Spinal cord (tissue), 10 donors: Measurements from ENCODE around the gene OBP2B. TPM values are rescaled to one million over a fixed set of nuclear protein-coding genes. Genes with fewer than 3 reads are reported as not detected.
A peak's percentile ranks its signal among the peaks of the same experiment; 100 is the strongest.

Source experiments
- DNase-seq, 6 donors: peaks; one replicate each; pipeline versions ENCODE4 v3.0.0 to v3.0.0-alpha.2; 2013 to 2015; ENCODE audit warnings: low spot score in 6 of 6, low read depth in 4 of 6
- H3K27ac ChIP-seq: one replicate; pipeline ENCODE4 v1.5.1; 2013; ENCODE audit warnings: low read depth, low read length, control low read depth
- H3K27me3 ChIP-seq: one replicate; pipeline ENCODE4 v1.6.1; 2013; ENCODE audit warnings: low read length; ENCODE audit not compliant: control insufficient read depth, insufficient read depth
- H3K36me3 ChIP-seq: one replicate; pipeline ENCODE4 v1.6.1; 2013; ENCODE audit warnings: low read length; ENCODE audit not compliant: control insufficient read depth, insufficient read depth
- H3K4me1 ChIP-seq: one replicate; pipeline ENCODE4 v1.6.1; 2013; ENCODE audit warnings: low read length; ENCODE audit not compliant: control insufficient read depth, insufficient read depth
- H3K4me3 ChIP-seq: one replicate; pipeline ENCODE4 v1.5.1; 2013; ENCODE audit warnings: low read depth, low read length, control low read depth
- H3K9me3 ChIP-seq: one replicate; pipeline ENCODE4 v1.6.1; 2013; ENCODE audit warnings: low read length; ENCODE audit not compliant: control insufficient read depth, insufficient read depth
- WGBS: methylation state at CpG from one replicate; pipeline ENCODE4 v1.1.5; 2013; ENCODE audit warnings: missing lambda C conversion rate; ENCODE audit not compliant: insufficient coverage; 5-methylcytosine and 5-hydroxymethylcytosine counted together
- polyA plus RNA-seq, 2 donors: library from polyadenylated mRNA; unstranded; fragments of 120-200 nt; gene quantifications; one replicate each; pipeline ENCODE4 v1.2.1, GENCODE V29; 2013; ENCODE audit not compliant: insufficient read length in 2 of 2
- total RNA-seq, 2 donors: library from RNA; depleted of rRNA in 1 of 2; stranded (reverse); fragments of 120-200 nt in 1 of 2; fragments of >200 nt in 1 of 2; gene quantifications; one replicate each; pipeline versions ENCODE4 v1.2.3 to v1.2.4, GENCODE V29; 2013 to 2014
- donor health status: healthy.

OBP2B gene
- total and polyA plus RNA-seq, 4 donors, result not detected

- DNase-seq, result peak in 2 of 6 donors; percentile 40 to 62
- Histone ChIP-seq H3K27me3 (peaks cover 24% of the 10 kb centered on the region), H3K4me3 (peak within 1 kb of the TSS; percentile 45), H3K9me3 (no peaks in the 10 kb centered on the region), H3K4me1 (peaks cover 22% of the 10 kb centered on the region), H3K27ac (no peak within 1 kb of the TSS), H3K36me3 (no peaks in the 10 kb centered on the region)
- 2% methylated on average over 56 of the region's 56 CpGs for WGBS
Observed at GRCh38 chr9:133163504-133164172, 45.4 kb downstream of the OBP2B start, which contains the start of gene GBGT1. Gene GBGT1 (minus strand): TSS chr9:133163914. CDS start chr9:133162412, 1,502 bp downstream.

GRCh38 chr9:133162861-133163503 lies 46.1 kb downstream of the OBP2B start:
- peak overlapping the region; percentile 45 for H3K4me3 ChIP-seq
- no peak for DNase-seq
- WGBS, result 16% methylated on average over 54 of the region's 54 CpGs
- peaks cover 24% of the 10 kb centered on the region for H3K27me3 ChIP-seq
- peaks cover 22% of the 10 kb centered on the region for H3K4me1 ChIP-seq
- no peaks in the 10 kb centered on the region for H3K36me3 ChIP-seq
- H3K27ac ChIP-seq, result no peak overlapping the region
- H3K9me3 ChIP-seq, result no peaks in the 10 kb centered on the region

DNA sequence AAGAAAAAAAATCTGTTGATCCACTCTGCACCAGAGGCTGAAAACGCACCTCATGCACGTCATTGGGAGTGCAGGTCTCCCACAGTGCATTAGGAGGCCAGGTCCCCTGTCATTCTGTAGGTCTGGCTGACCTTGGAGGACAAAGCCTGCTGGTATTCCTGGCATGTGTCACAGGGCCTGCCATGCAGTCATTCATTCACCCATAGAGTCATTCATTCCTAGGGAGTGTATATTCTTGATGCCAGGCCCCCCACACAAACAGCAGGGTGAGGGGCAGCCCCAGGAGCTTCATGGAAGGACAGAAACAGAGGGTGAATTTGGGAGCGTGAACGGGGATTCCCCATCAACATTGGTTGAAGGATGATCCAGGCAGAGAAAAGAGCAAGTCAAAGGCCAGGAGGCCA lies 47.5 kb downstream of the OBP2B start:
- Histone ChIP-seq H3K4me3 (no peak overlapping the region), H3K36me3 (peaks cover 3% of the 10 kb centered on the region), H3K4me1 (peaks cover 22% of the 10 kb centered on the region), H3K27me3 (peaks cover 24% of the 10 kb centered on the region), H3K27ac (no peak overlapping the region), H3K9me3 (no peaks in the 10 kb centered on the region)
- DNase-seq, result no peak
- 60% methylated on average over 4 of the region's 4 CpGs for WGBS

DNA sequence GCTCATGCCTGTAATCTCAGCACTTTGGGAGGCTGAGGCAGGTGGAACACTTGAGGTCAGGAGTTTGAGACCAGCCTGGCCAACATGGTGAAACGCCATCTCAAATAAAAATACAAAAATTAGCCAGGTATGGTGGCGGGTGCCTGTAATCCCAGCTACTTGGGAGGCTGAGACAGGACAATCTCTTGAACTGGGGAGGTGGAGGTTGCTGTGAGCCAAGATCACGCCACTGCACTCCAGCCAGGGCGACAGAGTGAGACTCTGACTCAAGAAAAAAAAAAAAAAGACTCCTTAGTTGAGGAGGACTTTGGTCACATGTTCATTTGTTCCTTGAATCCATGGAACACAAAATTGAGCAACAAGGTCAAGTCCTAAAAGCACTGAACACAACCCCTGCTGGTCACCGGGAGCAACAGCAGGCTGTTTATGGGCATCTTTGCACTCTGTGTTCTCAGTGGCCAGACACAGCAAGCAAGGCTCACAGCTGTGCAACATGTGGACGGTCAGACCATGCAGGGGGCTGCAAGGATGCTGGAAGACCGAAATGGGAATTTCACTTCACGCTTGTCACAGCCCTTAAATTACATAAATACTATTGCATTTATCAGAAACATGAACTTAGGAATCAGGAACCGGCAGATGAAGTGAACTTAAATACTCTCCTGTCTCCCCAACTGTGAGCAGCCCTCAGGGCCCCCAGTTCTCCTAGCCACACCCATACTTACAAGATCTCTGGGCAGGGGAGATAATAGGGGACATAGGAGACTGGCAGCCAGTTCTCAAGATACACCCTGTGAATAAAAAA lies 48.1 kb downstream of the OBP2B start:
- H3K27ac ChIP-seq, result no peak overlapping the region
- H3K4me3 ChIP-seq, result no peak overlapping the region
- H3K27me3 ChIP-seq, result peaks cover 24% of the 10 kb centered on the region
- no peaks in the 10 kb centered on the region for H3K9me3 ChIP-seq
- DNase-seq, result peak in 2 of 6 donors; percentile 51 to 59
- peaks cover 5% of the 10 kb centered on the region for H3K36me3 ChIP-seq
- WGBS, result 71% methylated on average over 4 of the region's 9 CpGs
- H3K4me1 ChIP-seq, result peaks cover 22% of the 10 kb centered on the region

- no peak overlapping the region for H3K4me3 ChIP-seq
- no peak overlapping the region for H3K27ac ChIP-seq
- H3K4me1 ChIP-seq, result peaks cover 12% of the 10 kb centered on the region
- peaks cover 14% of the 10 kb centered on the region for H3K27me3 ChIP-seq
- WGBS, result no CpG with 5 or more reads among the region's 3 CpGs
- no peak for DNase-seq
- H3K36me3 ChIP-seq, result peaks cover 10% of the 10 kb centered on the region
- no peaks in the 10 kb centered on the region for H3K9me3 ChIP-seq
Observed at GRCh38 chr9:133158695-133159094, 50.4 kb downstream of the OBP2B start.

Other genes with a start within 250 kb of the OBP2B start
- 1 to 10 TPM in 1 of 2 donors, under 1 TPM in 1; 0.50 to 1.1 TPM for gene GFI1B, start 230.6 kb downstream of the OBP2B start, total RNA-seq
- under 1 TPM; 0.30 to 0.42 TPM for gene GFI1B, start 230.6 kb downstream of the OBP2B start, polyA plus RNA-seq
- 10 to 100 TPM; 26.5 to 57.5 TPM for gene GTF3C5, start 178.3 kb downstream of the OBP2B start, total RNA-seq
- 10 to 100 TPM; 66.7 to 75.8 TPM for gene GTF3C5, start 178.3 kb downstream of the OBP2B start, polyA plus RNA-seq
- gene CEL, start 147.3 kb downstream of the OBP2B start, total RNA-seq, result 1 to 10 TPM in 1 of 2 donors, under 1 TPM in 1; 0.30 to 1.2 TPM
- gene CEL, start 147.3 kb downstream of the OBP2B start, polyA plus RNA-seq, result 1 to 10 TPM; 2.3 to 3.5 TPM
- 10 to 100 TPM; 67.4 to 78.6 TPM for gene RALGDS, start 88.0 kb downstream of the OBP2B start, total RNA-seq
- gene RALGDS, start 88.0 kb downstream of the OBP2B start, polyA plus RNA-seq, result 100 to 1,000 TPM; 120 to 134 TPM
- gene GBGT1, start 45.3 kb downstream of the OBP2B start, total RNA-seq, result 1 to 10 TPM; 3.9 to 6.4 TPM
- gene GBGT1, start 45.3 kb downstream of the OBP2B start, polyA plus RNA-seq, result 1 to 10 TPM; 5.5 to 8.6 TPM
- under 1 TPM; 0.28 to 0.40 TPM for gene ABO, start 66.0 kb upstream of the OBP2B start, total RNA-seq
- 1 to 10 TPM in 1 of 2 donors, under 1 TPM in 1; 0.81 to 2.9 TPM for gene ABO, start 66.0 kb upstream of the OBP2B start, polyA plus RNA-seq
- gene SURF6, start 126.9 kb upstream of the OBP2B start, total RNA-seq, result 10 to 100 TPM; 11.7 to 19.9 TPM
- 10 to 100 TPM; 31.2 to 36.2 TPM for gene SURF6, start 126.9 kb upstream of the OBP2B start, polyA plus RNA-seq
- gene MED22, start 138.9 kb upstream of the OBP2B start, total RNA-seq, result 10 to 100 TPM; 16.5 to 28.0 TPM
- 10 to 100 TPM; 37.9 to 41.2 TPM for gene MED22, start 138.9 kb upstream of the OBP2B start, polyA plus RNA-seq
- gene RPL7A, start 139.0 kb upstream of the OBP2B start, total RNA-seq, result 1,000 to 10,000 TPM in 1 of 2 donors, 100 to 1,000 TPM in 1; 796 to 2,086 TPM
- 1,000 to 10,000 TPM; 1,459 to 1,491 TPM for gene RPL7A, start 139.0 kb upstream of the OBP2B start, polyA plus RNA-seq
- 10 to 100 TPM; 14.7 to 31.5 TPM for gene SURF1, start 147.2 kb upstream of the OBP2B start, total RNA-seq
- 10 to 100 TPM; 37.9 to 39.1 TPM for gene SURF1, start 147.2 kb upstream of the OBP2B start, polyA plus RNA-seq
- gene SURF2, start 147.3 kb upstream of the OBP2B start, total RNA-seq, result 10 to 100 TPM; 10.7 to 21.2 TPM
- 10 to 100 TPM; 35.5 to 36.9 TPM for gene SURF2, start 147.3 kb upstream of the OBP2B start, polyA plus RNA-seq
- 100 to 1,000 TPM; 125 to 144 TPM for gene SURF4, start 166.8 kb upstream of the OBP2B start, total RNA-seq
- 100 to 1,000 TPM; 103 to 111 TPM for gene SURF4, start 166.8 kb upstream of the OBP2B start, polyA plus RNA-seq
- 1 to 10 TPM; 1.2 to 3.6 TPM for gene STKLD1, start 167.1 kb upstream of the OBP2B start, total RNA-seq
- 1 to 10 TPM; 2.5 to 7.5 TPM for gene STKLD1, start 167.1 kb upstream of the OBP2B start, polyA plus RNA-seq
- gene REXO4, start 208.8 kb upstream of the OBP2B start, total RNA-seq, result 10 to 100 TPM in 1 of 2 donors, 1 to 10 TPM in 1; 9.0 to 19.4 TPM
- 10 to 100 TPM; 25.3 to 28.1 TPM for gene REXO4, start 208.8 kb upstream of the OBP2B start, polyA plus RNA-seq
- gene ADAMTS13, start 213.1 kb upstream of the OBP2B start, total RNA-seq, result 1 to 10 TPM; 2.4 to 6.1 TPM
- 10 to 100 TPM; 13.4 to 16.5 TPM for gene ADAMTS13, start 213.1 kb upstream of the OBP2B start, polyA plus RNA-seq